ENCODE results near the gene VSTM2B.
"Not testable (repeated sequence)": the region's sequence is repeated elsewhere in the genome, so short reads cannot be mapped to it uniquely, and the experiment has no call there.

Gene VSTM2B

GRCh38 chr19:29554149-29554548, 28.4 kb downstream of the VSTM2B start:
- no peak for TF ChIP-seq CTCF (conservative IDR thresholded peaks at IDR 0.05; ENCODE audit: control insufficient read depth, insufficient read depth, low read depth, low read length)
- no peak overlapping the region for H3K4me3 ChIP-seq (ENCODE audit: control insufficient read depth, low read depth, low read length)
- DNase-seq (ENCODE audit: low read depth) = no peak

GRCh38 chr19:29559110-29559509, 33.3 kb downstream of the VSTM2B start:
- not testable (repeated sequence) for H3K4me3 ChIP-seq (ENCODE audit: control insufficient read depth, low read depth, low read length); DNase-seq (ENCODE audit: low read depth)

- TF ChIP-seq CTCF (conservative IDR thresholded peaks at IDR 0.05; ENCODE audit: control insufficient read depth, insufficient read depth, low read depth, low read length) = no peak
- no peak for DNase-seq (ENCODE audit: low read depth)
- H3K4me3 ChIP-seq (ENCODE audit: control insufficient read depth, low read depth, low read length) = no peak overlapping the region
These were observed 33.9 kb downstream of the VSTM2B start for GRCh38 chr19:29559743-29560142.

GRCh38 chr19:29560313-29561075, 34.7 kb downstream of the VSTM2B start:
- no peak for TF ChIP-seq CTCF (conservative IDR thresholded peaks at IDR 0.05; ENCODE audit: control insufficient read depth, insufficient read depth, low read depth, low read length)
- no peak overlapping the region for H3K4me3 ChIP-seq (ENCODE audit: control insufficient read depth, low read depth, low read length)
- no peak for DNase-seq (ENCODE audit: low read depth)

GRCh38 chr19:29561601-29562000, 35.8 kb downstream of the VSTM2B start:
- DNase-seq (ENCODE audit: low read depth) = no peak
- TF ChIP-seq CTCF (conservative IDR thresholded peaks at IDR 0.05; ENCODE audit: control insufficient read depth, insufficient read depth, low read depth, low read length) = no peak
- H3K4me3 ChIP-seq (ENCODE audit: control insufficient read depth, low read depth, low read length) = no peak overlapping the region

- TF ChIP-seq CTCF (conservative IDR thresholded peaks at IDR 0.05; ENCODE audit: control insufficient read depth, insufficient read depth, low read depth, low read length) = no peak
- DNase-seq (ENCODE audit: low read depth) = no peak
- H3K4me3 ChIP-seq (ENCODE audit: control insufficient read depth, low read depth, low read length) = no peak overlapping the region
These were observed 36.8 kb downstream of the VSTM2B start for GRCh38 chr19:29562299-29563297.
